PC-3 (cell line): Measurements from ENCODE around the gene METTL6.

Source experiments
- EZH2 ChIP-seq: fragments of 300-600 bp; sonication (generic); IDR thresholded peaks from one replicate; pipeline ENCODE4 v1.6.1; 2017; ENCODE audit warnings: antibody characterized with exemption, mild to moderate bottlenecking, low read length; ENCODE audit not compliant: unreplicated experiment
- TF ChIP-seq, protein P1 (sequence below): fragments of 300-600 bp; sonication (generic); conservative IDR thresholded peaks from 2 replicates; pipeline ENCODE4 v1.5.1; 2017; ENCODE audit warnings: antibody characterized with exemption, low read depth, mild to moderate bottlenecking, low read length

GRCh38 chr3:15471861-15472260 lies 44.5 kb upstream of the METTL6 start:
- TF ChIP-seq, protein P1, sequence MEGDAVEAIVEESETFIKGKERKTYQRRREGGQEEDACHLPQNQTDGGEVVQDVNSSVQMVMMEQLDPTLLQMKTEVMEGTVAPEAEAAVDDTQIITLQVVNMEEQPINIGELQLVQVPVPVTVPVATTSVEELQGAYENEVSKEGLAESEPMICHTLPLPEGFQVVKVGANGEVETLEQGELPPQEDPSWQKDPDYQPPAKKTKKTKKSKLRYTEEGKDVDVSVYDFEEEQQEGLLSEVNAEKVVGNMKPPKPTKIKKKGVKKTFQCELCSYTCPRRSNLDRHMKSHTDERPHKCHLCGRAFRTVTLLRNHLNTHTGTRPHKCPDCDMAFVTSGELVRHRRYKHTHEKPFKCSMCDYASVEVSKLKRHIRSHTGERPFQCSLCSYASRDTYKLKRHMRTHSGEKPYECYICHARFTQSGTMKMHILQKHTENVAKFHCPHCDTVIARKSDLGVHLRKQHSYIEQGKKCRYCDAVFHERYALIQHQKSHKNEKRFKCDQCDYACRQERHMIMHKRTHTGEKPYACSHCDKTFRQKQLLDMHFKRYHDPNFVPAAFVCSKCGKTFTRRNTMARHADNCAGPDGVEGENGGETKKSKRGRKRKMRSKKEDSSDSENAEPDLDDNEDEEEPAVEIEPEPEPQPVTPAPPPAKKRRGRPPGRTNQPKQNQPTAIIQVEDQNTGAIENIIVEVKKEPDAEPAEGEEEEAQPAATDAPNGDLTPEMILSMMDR: no peak
- no peak for TF ChIP-seq EZH2
